Spleen (tissue), 7 donors: ENCODE measurements around the gene NDUFAF8.
A peak's percentile ranks its signal among the peaks of the same experiment; 100 is the strongest.

Source experiments
- POLR2A ChIP-seq, 3 donors: fragments of 450-650 bp; IDR thresholded peaks; one replicate each; pipeline ENCODE4 v1.5.1; 2017; ENCODE audit warnings: antibody characterized with exemption in 3 of 3, mild to moderate bottlenecking in 1 of 3
- POLR2AphosphoS5 ChIP-seq, 3 donors: sonication (generic); formaldehyde crosslinking; IDR thresholded peaks; one replicate each; pipeline ENCODE4 v1.5.1; 2017; ENCODE audit warnings: antibody characterized with exemption in 3 of 3
- TF ChIP-seq, protein P1 (sequence below), 11 experiments: fragments of 200-600 bp in 7 of 11; fragments of 450-650 bp in 4 of 11; sonication (generic) in 4 of 11; IDR thresholded peaks in 8 of 11; conservative IDR thresholded peaks in 3 of 11; 1 replicate in 7 of 11; 2 replicates in 4 of 11; pipeline versions ENCODE4 v1.4.0 to v1.8.0; 2016 to 2021; ENCODE audit warnings: antibody characterized with exemption in 11 of 11, inconsistent platforms in 4 of 11, mild to moderate bottlenecking in 1 of 11
- donor health status: DM: no; HTN: no; CAD: no; lungs with moderate emphysema.
- donor health status: DM: no; HTN: no; CAD: no.
- donor health status: DM: no; HTN: no; CAD: no.

DNA sequence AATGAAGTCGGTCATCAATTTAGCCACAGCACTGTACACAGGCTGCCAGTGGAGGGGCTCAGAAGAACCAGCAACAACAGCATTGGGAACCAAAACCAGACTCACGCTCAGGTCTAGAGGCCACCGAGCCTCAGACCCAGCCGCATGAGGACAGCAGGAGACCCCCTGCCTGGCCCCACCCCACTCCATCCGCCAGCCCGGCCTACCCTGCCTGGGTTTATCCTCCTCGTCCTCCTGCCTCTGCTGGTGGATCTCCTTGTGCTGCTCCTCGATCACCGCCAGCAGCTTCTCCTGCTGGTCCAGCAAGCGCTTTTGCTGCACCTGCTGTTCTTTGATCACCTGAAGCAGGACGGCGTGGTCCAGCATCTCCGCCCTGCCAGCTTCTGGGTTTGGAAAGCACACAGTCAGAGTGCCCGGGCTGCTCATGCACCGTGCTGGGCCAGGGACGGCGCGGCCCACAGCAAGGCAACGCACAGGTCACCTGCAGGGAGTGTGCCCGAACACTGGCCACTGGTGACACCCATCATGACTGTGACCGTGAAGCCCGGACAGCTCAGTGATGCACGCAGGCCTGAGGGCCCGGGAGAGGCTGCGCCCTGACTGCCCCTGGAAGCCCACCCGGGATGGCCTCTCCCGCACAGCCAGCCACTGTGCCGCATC lies 7.7 kb downstream of the NDUFAF8 start:
- TF ChIP-seq, protein P1, sequence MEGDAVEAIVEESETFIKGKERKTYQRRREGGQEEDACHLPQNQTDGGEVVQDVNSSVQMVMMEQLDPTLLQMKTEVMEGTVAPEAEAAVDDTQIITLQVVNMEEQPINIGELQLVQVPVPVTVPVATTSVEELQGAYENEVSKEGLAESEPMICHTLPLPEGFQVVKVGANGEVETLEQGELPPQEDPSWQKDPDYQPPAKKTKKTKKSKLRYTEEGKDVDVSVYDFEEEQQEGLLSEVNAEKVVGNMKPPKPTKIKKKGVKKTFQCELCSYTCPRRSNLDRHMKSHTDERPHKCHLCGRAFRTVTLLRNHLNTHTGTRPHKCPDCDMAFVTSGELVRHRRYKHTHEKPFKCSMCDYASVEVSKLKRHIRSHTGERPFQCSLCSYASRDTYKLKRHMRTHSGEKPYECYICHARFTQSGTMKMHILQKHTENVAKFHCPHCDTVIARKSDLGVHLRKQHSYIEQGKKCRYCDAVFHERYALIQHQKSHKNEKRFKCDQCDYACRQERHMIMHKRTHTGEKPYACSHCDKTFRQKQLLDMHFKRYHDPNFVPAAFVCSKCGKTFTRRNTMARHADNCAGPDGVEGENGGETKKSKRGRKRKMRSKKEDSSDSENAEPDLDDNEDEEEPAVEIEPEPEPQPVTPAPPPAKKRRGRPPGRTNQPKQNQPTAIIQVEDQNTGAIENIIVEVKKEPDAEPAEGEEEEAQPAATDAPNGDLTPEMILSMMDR (IDR thresholded peaks at IDR 0.05 in 8 of 11, conservative IDR thresholded peaks at IDR 0.05 in 3 of 11), result no peak
- TF ChIP-seq POLR2AphosphoS5 (IDR thresholded peaks at IDR 0.05) (peak; percentile 14 to 69 (median 19)), POLR2A (IDR thresholded peaks at IDR 0.05) (no peak)
